ENCODE results near the gene ARMH4. TPM values are rescaled to one million over a fixed set of nuclear protein-coding genes. Genes with fewer than 3 reads are reported as not detected.

The ARMH4 gene
- polyA plus RNA-seq, 1 donor from 2014 or later, result 14.1 TPM

DNA sequence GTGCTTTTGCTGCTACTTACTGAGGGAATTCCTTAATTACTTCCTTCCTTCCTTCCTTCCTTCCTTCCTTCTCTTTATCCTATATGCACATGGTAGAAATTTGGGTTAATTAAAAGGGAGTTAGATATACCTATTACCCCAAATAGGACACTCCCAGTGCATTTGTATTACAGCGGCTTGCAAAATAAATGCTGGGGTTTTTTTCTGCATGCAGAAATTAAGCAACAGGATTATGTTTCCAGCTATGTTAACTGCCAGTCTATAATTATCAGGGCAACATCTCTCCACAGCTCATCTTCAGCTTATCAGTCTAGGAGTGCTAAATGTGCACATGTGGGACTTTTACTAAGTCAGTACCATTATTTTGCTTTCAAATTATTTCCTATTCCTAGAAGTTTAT is 153.2 kb downstream of the ARMH4 start:
- Histone ChIP-seq H3K36me3 (ENCODE audit: insufficient read depth, low read length) (no peaks in the 10 kb centered on the region), H3K4me3 (ENCODE audit: low read length) (no peak overlapping the region), H4K20me1 (ENCODE audit: insufficient read depth) (no peaks in the 10 kb centered on the region), H3K27me3 (ENCODE audit: insufficient read depth, low read depth, low read length) (no peaks in the 10 kb centered on the region), H3K27ac (ENCODE audit: low read length) (no peak overlapping the region), H3K9me3 (ENCODE audit: low read length) (no peaks in the 10 kb centered on the region), H3K9me2 (ENCODE audit: insufficient read depth, low read length) (no peaks in the 10 kb centered on the region), H3K79me2 (replicated peaks; ENCODE audit: insufficient read depth, low read length) (no peaks in the 10 kb centered on the region), H3K9ac (ENCODE audit: low read length) (no peak overlapping the region), H3K4me2 (ENCODE audit: low read length) (no peak overlapping the region), H2AFZ (ENCODE audit: low read depth, low read length) (no peak overlapping the region), H3F3A (ENCODE audit: insufficient read depth, low read length, poor library complexity, severe bottlenecking) (no peaks in the 10 kb centered on the region)
- TF ChIP-seq, protein P1, sequence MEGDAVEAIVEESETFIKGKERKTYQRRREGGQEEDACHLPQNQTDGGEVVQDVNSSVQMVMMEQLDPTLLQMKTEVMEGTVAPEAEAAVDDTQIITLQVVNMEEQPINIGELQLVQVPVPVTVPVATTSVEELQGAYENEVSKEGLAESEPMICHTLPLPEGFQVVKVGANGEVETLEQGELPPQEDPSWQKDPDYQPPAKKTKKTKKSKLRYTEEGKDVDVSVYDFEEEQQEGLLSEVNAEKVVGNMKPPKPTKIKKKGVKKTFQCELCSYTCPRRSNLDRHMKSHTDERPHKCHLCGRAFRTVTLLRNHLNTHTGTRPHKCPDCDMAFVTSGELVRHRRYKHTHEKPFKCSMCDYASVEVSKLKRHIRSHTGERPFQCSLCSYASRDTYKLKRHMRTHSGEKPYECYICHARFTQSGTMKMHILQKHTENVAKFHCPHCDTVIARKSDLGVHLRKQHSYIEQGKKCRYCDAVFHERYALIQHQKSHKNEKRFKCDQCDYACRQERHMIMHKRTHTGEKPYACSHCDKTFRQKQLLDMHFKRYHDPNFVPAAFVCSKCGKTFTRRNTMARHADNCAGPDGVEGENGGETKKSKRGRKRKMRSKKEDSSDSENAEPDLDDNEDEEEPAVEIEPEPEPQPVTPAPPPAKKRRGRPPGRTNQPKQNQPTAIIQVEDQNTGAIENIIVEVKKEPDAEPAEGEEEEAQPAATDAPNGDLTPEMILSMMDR (IDR thresholded peaks at IDR 0.05; ENCODE audit: poor library complexity, severe bottlenecking), result no peak
- TF ChIP-seq POLR2AphosphoS5 (IDR thresholded peaks at IDR 0.05) (no peak), MXI1 (conservative IDR thresholded peaks at IDR 0.05; ENCODE audit: poor library complexity, severe bottlenecking) (no peak), SMC3 (conservative IDR thresholded peaks at IDR 0.05; ENCODE audit: poor library complexity) (no peak)

DNA sequence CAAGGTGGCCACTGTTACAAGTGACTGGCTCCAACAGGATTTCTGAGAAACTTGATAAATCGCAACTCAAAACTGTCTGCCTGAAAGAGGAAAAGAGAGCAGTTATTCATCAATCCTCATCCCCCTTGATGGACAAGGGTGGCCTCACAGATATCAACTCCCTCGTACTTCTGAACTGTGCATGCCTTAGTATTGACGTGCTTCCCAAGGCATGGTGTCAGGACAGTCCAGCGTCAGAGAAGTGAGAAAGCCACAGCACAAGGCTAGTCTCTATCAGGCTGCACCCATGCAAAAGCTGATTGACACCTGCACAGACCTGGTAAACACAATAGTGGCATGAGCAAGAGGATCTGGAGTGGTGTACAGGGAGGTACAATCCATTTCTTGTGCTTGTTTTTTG is 160.7 kb downstream of the ARMH4 start:
- Histone ChIP-seq H3K4me2 (ENCODE audit: low read length) (no peak overlapping the region), H3K27ac (ENCODE audit: low read length) (no peak overlapping the region), H2AFZ (ENCODE audit: low read depth, low read length) (no peak overlapping the region), H3K36me3 (ENCODE audit: insufficient read depth, low read length) (no peaks in the 10 kb centered on the region), H4K20me1 (ENCODE audit: insufficient read depth) (no peaks in the 10 kb centered on the region), H3K9me2 (ENCODE audit: insufficient read depth, low read length) (no peaks in the 10 kb centered on the region), H3F3A (ENCODE audit: insufficient read depth, low read length, poor library complexity, severe bottlenecking) (no peaks in the 10 kb centered on the region), H3K9ac (ENCODE audit: low read length) (no peak overlapping the region), H3K79me2 (replicated peaks; ENCODE audit: insufficient read depth, low read length) (no peaks in the 10 kb centered on the region), H3K9me3 (ENCODE audit: low read length) (no peaks in the 10 kb centered on the region), H3K27me3 (ENCODE audit: insufficient read depth, low read depth, low read length) (no peaks in the 10 kb centered on the region), H3K4me3 (ENCODE audit: low read length) (no peak overlapping the region)
- TF ChIP-seq, protein P1 (IDR thresholded peaks at IDR 0.05; ENCODE audit: poor library complexity, severe bottlenecking), result no peak
- TF ChIP-seq POLR2AphosphoS5 (IDR thresholded peaks at IDR 0.05) (no peak), EZH2 (IDR thresholded peaks at IDR 0.05; ENCODE audit: borderline replicate concordance, insufficient read depth, low read length, poor library complexity, severe bottlenecking) (no peak), TAF1 (IDR thresholded peaks at IDR 0.05; ENCODE audit: low read depth) (no peak), MXI1 (conservative IDR thresholded peaks at IDR 0.05; ENCODE audit: poor library complexity, severe bottlenecking) (no peak), EP300 (conservative IDR thresholded peaks at IDR 0.05; ENCODE audit: poor library complexity, severe bottlenecking) (no peak), RAD21 (conservative IDR thresholded peaks at IDR 0.05) (no peak), SMC3 (conservative IDR thresholded peaks at IDR 0.05; ENCODE audit: poor library complexity) (no peak)
- TF ChIP-seq, protein P2, sequence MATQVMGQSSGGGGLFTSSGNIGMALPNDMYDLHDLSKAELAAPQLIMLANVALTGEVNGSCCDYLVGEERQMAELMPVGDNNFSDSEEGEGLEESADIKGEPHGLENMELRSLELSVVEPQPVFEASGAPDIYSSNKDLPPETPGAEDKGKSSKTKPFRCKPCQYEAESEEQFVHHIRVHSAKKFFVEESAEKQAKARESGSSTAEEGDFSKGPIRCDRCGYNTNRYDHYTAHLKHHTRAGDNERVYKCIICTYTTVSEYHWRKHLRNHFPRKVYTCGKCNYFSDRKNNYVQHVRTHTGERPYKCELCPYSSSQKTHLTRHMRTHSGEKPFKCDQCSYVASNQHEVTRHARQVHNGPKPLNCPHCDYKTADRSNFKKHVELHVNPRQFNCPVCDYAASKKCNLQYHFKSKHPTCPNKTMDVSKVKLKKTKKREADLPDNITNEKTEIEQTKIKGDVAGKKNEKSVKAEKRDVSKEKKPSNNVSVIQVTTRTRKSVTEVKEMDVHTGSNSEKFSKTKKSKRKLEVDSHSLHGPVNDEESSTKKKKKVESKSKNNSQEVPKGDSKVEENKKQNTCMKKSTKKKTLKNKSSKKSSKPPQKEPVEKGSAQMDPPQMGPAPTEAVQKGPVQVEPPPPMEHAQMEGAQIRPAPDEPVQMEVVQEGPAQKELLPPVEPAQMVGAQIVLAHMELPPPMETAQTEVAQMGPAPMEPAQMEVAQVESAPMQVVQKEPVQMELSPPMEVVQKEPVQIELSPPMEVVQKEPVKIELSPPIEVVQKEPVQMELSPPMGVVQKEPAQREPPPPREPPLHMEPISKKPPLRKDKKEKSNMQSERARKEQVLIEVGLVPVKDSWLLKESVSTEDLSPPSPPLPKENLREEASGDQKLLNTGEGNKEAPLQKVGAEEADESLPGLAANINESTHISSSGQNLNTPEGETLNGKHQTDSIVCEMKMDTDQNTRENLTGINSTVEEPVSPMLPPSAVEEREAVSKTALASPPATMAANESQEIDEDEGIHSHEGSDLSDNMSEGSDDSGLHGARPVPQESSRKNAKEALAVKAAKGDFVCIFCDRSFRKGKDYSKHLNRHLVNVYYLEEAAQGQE (IDR thresholded peaks at IDR 0.05; ENCODE audit: borderline replicate concordance), result no peak

All from neural cell (in vitro differentiated cells).